Neutrophil (primary cell): Measurements from ENCODE around the gene HBA1.
"Not testable (repeated sequence)": the region's sequence is repeated elsewhere in the genome, so short reads cannot be mapped to it uniquely, and the experiment has no call there.

Experiments used
- H3K27ac ChIP-seq: fragments of 200-600 bp; sonication (generic); 2 replicates; pipeline ENCODE4 v1.5.1; 2016; ENCODE audit warnings: mild to moderate bottlenecking, moderate library complexity
- H3K27me3 ChIP-seq: fragments of 200-600 bp; sonication (generic); 2 replicates; pipeline ENCODE4 v1.6.0; 2016; ENCODE audit warnings: mild to moderate bottlenecking
- H3K36me3 ChIP-seq: fragments of 200-600 bp; sonication (generic); 2 replicates; pipeline ENCODE4 v1.5.1; 2017
- H3K4me1 ChIP-seq, 2 experiments: fragments of 200-600 bp in 1 of 2; sonication (generic) in 1 of 2; 1 replicate in 1 of 2; 2 replicates in 1 of 2; pipeline versions ENCODE4 v1.5.1 to v1.6.1; 2013 to 2016; ENCODE audit warnings: low read depth in 1 of 2, low read length in 1 of 2, mild to moderate bottlenecking in 1 of 2, moderate library complexity in 1 of 2; ENCODE audit not compliant: control insufficient read depth in 1 of 2, insufficient read depth in 1 of 2
- H3K4me3 ChIP-seq, 2 experiments: fragments of 200-600 bp in 1 of 2; sonication (generic) in 1 of 2; 1 replicate in 1 of 2; 2 replicates in 1 of 2; pipeline ENCODE4 v1.5.1; 2013 to 2016; ENCODE audit warnings: low read depth in 1 of 2, low read length in 1 of 2, mild to moderate bottlenecking in 1 of 2, moderate library complexity in 1 of 2
- H3K9me3 ChIP-seq: fragments of 200-600 bp; sonication (generic); 2 replicates; pipeline ENCODE4 v1.5.1; 2016
- CTCF ChIP-seq: fragments of 200-600 bp; sonication (generic); IDR thresholded peaks from 2 replicates; pipeline ENCODE4 v1.5.1; 2016; ENCODE audit warnings: antibody characterized with exemption

The HBA1 gene

GRCh38 chr16:155031-155398, 21.5 kb upstream of the HBA1 start:
- Histone ChIP-seq H3K4me3 (peak overlapping the region in 1 of 2 experiments; percentile 34), H3K36me3 (no peaks in the 10 kb centered on the region), H3K27me3 (peaks cover 84% of the 10 kb centered on the region), H3K9me3 (no peaks in the 10 kb centered on the region), H3K27ac (no peak overlapping the region), H3K4me1 (peaks cover 7 to 8% of the 10 kb centered on the region in 2 experiments)
- TF ChIP-seq CTCF, result no peak

GRCh38 chr16:159136-159849, 17.2 kb upstream of the HBA1 start:
- H3K4me1 ChIP-seq, result peaks cover 6% of the 10 kb centered on the region in 2 experiments
- no peak for TF ChIP-seq CTCF
- H3K4me3 ChIP-seq, result no peak overlapping the region
- H3K36me3 ChIP-seq, result no peaks in the 10 kb centered on the region
- peaks cover 88% of the 10 kb centered on the region for H3K27me3 ChIP-seq
- H3K27ac ChIP-seq, result no peak overlapping the region
- H3K9me3 ChIP-seq, result no peaks in the 10 kb centered on the region

- not testable (repeated sequence) for H3K36me3 ChIP-seq, H3K27ac ChIP-seq, H3K9me3 ChIP-seq, H3K4me1 ChIP-seq, H3K4me3 ChIP-seq
- peaks cover 83% of the 10 kb centered on the region for H3K27me3 ChIP-seq
Measured at GRCh38 chr16:160242-160641, 16.2 kb upstream of the HBA1 start.

- H3K9me3 ChIP-seq, result no peaks in the 10 kb centered on the region
Measured at GRCh38 chr16:160691-161190, 15.7 kb upstream of the HBA1 start.

GRCh38 chr16:162271-162991, 14.0 kb upstream of the HBA1 start:
- peaks cover 5 to 6% of the 10 kb centered on the region in 2 experiments for H3K4me1 ChIP-seq

More at GRCh38 chr16:160691-161190, 15.7 kb upstream of the HBA1 start:
- no peak for TF ChIP-seq CTCF
- no peak overlapping the region for H3K4me3 ChIP-seq
- H3K4me1 ChIP-seq, result peaks cover 5 to 6% of the 10 kb centered on the region in 2 experiments
- peaks cover 83% of the 10 kb centered on the region for H3K27me3 ChIP-seq
- H3K27ac ChIP-seq, result no peak overlapping the region
- no peaks in the 10 kb centered on the region for H3K36me3 ChIP-seq

GRCh38 chr16:163139-163538, 13.3 kb upstream of the HBA1 start:
- H3K4me1 ChIP-seq, H3K9me3 ChIP-seq, H3K4me3 ChIP-seq, H3K27ac ChIP-seq, H3K36me3 ChIP-seq: not testable (repeated sequence)
- peaks cover 83% of the 10 kb centered on the region for H3K27me3 ChIP-seq

More at GRCh38 chr16:162271-162991, 14.0 kb upstream of the HBA1 start:
- peaks cover 83% of the 10 kb centered on the region for H3K27me3 ChIP-seq
- H3K27ac ChIP-seq, result no peak overlapping the region
- H3K36me3 ChIP-seq, result no peaks in the 10 kb centered on the region
- no peak overlapping the region for H3K4me3 ChIP-seq
- H3K9me3 ChIP-seq, result no peaks in the 10 kb centered on the region
- no peak for TF ChIP-seq CTCF

- H3K36me3 ChIP-seq, result not testable (repeated sequence)
Measured at GRCh38 chr16:163696-164095, 12.8 kb upstream of the HBA1 start.

GRCh38 chr16:164134-164823, 12.2 kb upstream of the HBA1 start:
- not testable (repeated sequence) for H3K9me3 ChIP-seq, H3K27ac ChIP-seq, H3K4me3 ChIP-seq, H3K4me1 ChIP-seq, H3K36me3 ChIP-seq
- peaks cover 86% of the 10 kb centered on the region for H3K27me3 ChIP-seq

More at GRCh38 chr16:163696-164095, 12.8 kb upstream of the HBA1 start:
- H3K4me1 ChIP-seq, H3K4me3 ChIP-seq, H3K27ac ChIP-seq, H3K9me3 ChIP-seq: not testable (repeated sequence)
- H3K27me3 ChIP-seq, result peaks cover 84% of the 10 kb centered on the region
